ENCODE results near the gene PTGES3L. TPM values are rescaled to one million over a fixed set of nuclear protein-coding genes. Genes with fewer than 3 reads are reported as not detected.
"Not testable (repeated sequence)": the region's sequence is repeated elsewhere in the genome, so short reads cannot be mapped to it uniquely, and the experiment has no call there.

PTGES3L gene
- polyA plus RNA-seq, 1 donor (not counting 4 experiments of a cell fraction or from before 2014, with no cell fraction given) = 0.37 TPM

DNA sequence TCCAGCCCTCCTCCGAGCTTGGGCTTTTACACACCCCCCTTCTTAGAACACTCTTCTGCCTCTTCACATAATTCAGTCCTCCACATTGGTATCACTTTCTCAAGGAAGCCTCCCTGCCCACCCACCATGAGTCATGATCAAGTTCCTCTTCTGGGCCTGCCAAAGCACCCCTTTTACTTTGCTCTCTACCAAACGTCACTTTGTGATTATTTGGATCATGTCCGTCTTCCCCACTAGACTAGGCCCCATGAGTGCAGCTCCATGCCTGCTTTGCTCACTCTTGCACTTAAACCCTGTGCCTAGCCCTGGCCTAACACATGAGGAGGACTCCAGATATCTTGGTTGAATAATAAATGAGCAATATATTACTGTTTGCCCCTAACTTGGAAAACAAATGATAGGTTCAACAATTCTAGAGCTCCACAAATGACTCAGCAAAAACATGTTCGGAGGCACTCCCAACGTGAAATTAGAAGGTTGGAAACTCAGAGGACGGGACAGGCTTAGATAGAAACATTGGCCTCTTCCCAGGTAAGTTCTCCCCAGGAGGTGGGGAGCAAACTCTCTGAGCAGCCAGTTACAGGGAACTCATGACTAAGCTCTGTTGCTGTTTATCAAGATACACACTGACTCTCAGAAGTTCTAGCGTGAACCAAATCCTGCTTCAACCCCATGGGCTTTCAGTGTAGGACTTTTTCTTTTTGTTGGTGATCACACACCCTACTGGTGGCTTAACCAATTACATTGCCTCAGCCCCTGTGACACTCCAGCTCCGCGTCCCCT lies 51.0 kb downstream of the PTGES3L start:
- TF ChIP-seq EZH2 (IDR thresholded peaks at IDR 0.05; ENCODE audit: low read length) = no peak
- TF ChIP-seq, protein P1, sequence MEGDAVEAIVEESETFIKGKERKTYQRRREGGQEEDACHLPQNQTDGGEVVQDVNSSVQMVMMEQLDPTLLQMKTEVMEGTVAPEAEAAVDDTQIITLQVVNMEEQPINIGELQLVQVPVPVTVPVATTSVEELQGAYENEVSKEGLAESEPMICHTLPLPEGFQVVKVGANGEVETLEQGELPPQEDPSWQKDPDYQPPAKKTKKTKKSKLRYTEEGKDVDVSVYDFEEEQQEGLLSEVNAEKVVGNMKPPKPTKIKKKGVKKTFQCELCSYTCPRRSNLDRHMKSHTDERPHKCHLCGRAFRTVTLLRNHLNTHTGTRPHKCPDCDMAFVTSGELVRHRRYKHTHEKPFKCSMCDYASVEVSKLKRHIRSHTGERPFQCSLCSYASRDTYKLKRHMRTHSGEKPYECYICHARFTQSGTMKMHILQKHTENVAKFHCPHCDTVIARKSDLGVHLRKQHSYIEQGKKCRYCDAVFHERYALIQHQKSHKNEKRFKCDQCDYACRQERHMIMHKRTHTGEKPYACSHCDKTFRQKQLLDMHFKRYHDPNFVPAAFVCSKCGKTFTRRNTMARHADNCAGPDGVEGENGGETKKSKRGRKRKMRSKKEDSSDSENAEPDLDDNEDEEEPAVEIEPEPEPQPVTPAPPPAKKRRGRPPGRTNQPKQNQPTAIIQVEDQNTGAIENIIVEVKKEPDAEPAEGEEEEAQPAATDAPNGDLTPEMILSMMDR (optimal IDR thresholded peaks at IDR 0.05 in 1 of 3, IDR thresholded peaks at IDR 0.05 in 1 of 3, conservative IDR thresholded peaks at IDR 0.05 in 1 of 3; ENCODE audit: extremely low read depth in 1 of 3, insufficient read depth in 2 of 3, low read length in 3 of 3) = peak; percentile 48 to 69 (median 54)
- FAIRE-seq (no peak), DNase-seq (ENCODE audit: low read depth, low spot score) (peak; percentile 32)
- Histone ChIP-seq H3K36me3 (ENCODE audit: control insufficient read depth in 2 of 2, extremely low read depth in 1 of 2, insufficient read depth in 2 of 2, low read length in 2 of 2) (no peaks in the 10 kb centered on the region), H3K27ac (ENCODE audit: control insufficient read depth, insufficient read depth, low read length) (peak overlapping the region; percentile 42), H3K4me2 (ENCODE audit: control insufficient read depth, extremely low read depth, insufficient read depth, low read depth, low read length) (peak overlapping the region; percentile 17), H3K27me3 (ENCODE audit: control insufficient read depth, extremely low read depth, insufficient read depth, low read length) (no peaks in the 10 kb centered on the region), H2AFZ (ENCODE audit: control insufficient read depth, low read length) (peak overlapping the region; percentile 40), H3K9ac (ENCODE audit: control insufficient read depth, extremely low read depth, insufficient read depth, low read length) (no peak overlapping the region), H3K9me3 (ENCODE audit: control insufficient read depth, low read depth, low read length) (no peaks in the 10 kb centered on the region), H3K4me3 (ENCODE audit: control insufficient read depth in 2 of 3, extremely low read depth in 1 of 3, insufficient read depth in 2 of 3, low read depth in 1 of 3, low read length in 3 of 3) (no peak overlapping the region), H3K4me1 (ENCODE audit: control insufficient read depth, extremely low read depth, insufficient read depth, low read length) (peaks cover 7% of the 10 kb centered on the region), H3K9me1 (ENCODE audit: control insufficient read depth, extremely low read depth, insufficient read depth, low read length) (no peaks in the 10 kb centered on the region), H4K20me1 (ENCODE audit: control insufficient read depth, extremely low read depth, insufficient read depth, low read length) (no peaks in the 10 kb centered on the region), H3K79me2 (ENCODE audit: control insufficient read depth, insufficient read depth, low read length) (no peaks in the 10 kb centered on the region)
- dilution Hi-C loops (cut with MboI; ENCODE audit: extremely low pct_ligation_motif_present, low sequenced_read_pairs) = loop anchor here (25.0 kb wide), 1 partner anchor 92 kb away; the partner anchor contains the start of genes AOC2 and PSME3

GRCh38 chr17:42924891-42925290 lies 55.0 kb downstream of the PTGES3L start:
- Histone ChIP-seq H3K9ac (ENCODE audit: control insufficient read depth, extremely low read depth, insufficient read depth, low read length) (no peak overlapping the region), H3K4me1 (ENCODE audit: control insufficient read depth, extremely low read depth, insufficient read depth, low read length) (peaks cover 7% of the 10 kb centered on the region), H3K79me2 (ENCODE audit: control insufficient read depth, insufficient read depth, low read length) (no peaks in the 10 kb centered on the region), H3K4me3 (ENCODE audit: control insufficient read depth in 2 of 3, extremely low read depth in 1 of 3, insufficient read depth in 2 of 3, low read depth in 1 of 3, low read length in 3 of 3) (no peak overlapping the region), H3K36me3 (ENCODE audit: control insufficient read depth in 2 of 2, extremely low read depth in 1 of 2, insufficient read depth in 2 of 2, low read length in 2 of 2) (no peaks in the 10 kb centered on the region), H2AFZ (ENCODE audit: control insufficient read depth, low read length) (no peak overlapping the region), H3K27me3 (ENCODE audit: control insufficient read depth, extremely low read depth, insufficient read depth, low read length) (no peaks in the 10 kb centered on the region), H3K9me1 (ENCODE audit: control insufficient read depth, extremely low read depth, insufficient read depth, low read length) (no peaks in the 10 kb centered on the region), H4K20me1 (ENCODE audit: control insufficient read depth, extremely low read depth, insufficient read depth, low read length) (no peaks in the 10 kb centered on the region), H3K27ac (ENCODE audit: control insufficient read depth, insufficient read depth, low read length) (no peak overlapping the region), H3K9me3 (ENCODE audit: control insufficient read depth, low read depth, low read length) (no peaks in the 10 kb centered on the region), H3K4me2 (ENCODE audit: control insufficient read depth, extremely low read depth, insufficient read depth, low read depth, low read length) (no peak overlapping the region)
- FAIRE-seq (no peak), DNase-seq (ENCODE audit: low read depth, low spot score) (no peak)
- dilution Hi-C loops (cut with MboI; ENCODE audit: extremely low pct_ligation_motif_present, low sequenced_read_pairs) = loop anchor here (25.0 kb wide), 1 partner anchor 88 kb away; the partner anchor contains the start of genes AOC2 and PSME3
- no peak for TF ChIP-seq EZH2 (IDR thresholded peaks at IDR 0.05; ENCODE audit: low read length)
- TF ChIP-seq, protein P1 (optimal IDR thresholded peaks at IDR 0.05 in 1 of 3, IDR thresholded peaks at IDR 0.05 in 1 of 3, conservative IDR thresholded peaks at IDR 0.05 in 1 of 3; ENCODE audit: extremely low read depth in 1 of 3, insufficient read depth in 2 of 3, low read length in 3 of 3) = no peak

- H3K4me2 ChIP-seq (ENCODE audit: control insufficient read depth, extremely low read depth, insufficient read depth, low read depth, low read length); H3K4me1 ChIP-seq (ENCODE audit: control insufficient read depth, extremely low read depth, insufficient read depth, low read length); H3K9me3 ChIP-seq (ENCODE audit: control insufficient read depth, low read depth, low read length); H3K4me3 ChIP-seq (ENCODE audit: control insufficient read depth in 2 of 3, extremely low read depth in 1 of 3, insufficient read depth in 2 of 3, low read depth in 1 of 3, low read length in 3 of 3); dilution Hi-C loops (cut with MboI; ENCODE audit: extremely low pct_ligation_motif_present, low sequenced_read_pairs); H4K20me1 ChIP-seq (ENCODE audit: control insufficient read depth, extremely low read depth, insufficient read depth, low read length); H3K27me3 ChIP-seq (ENCODE audit: control insufficient read depth, extremely low read depth, insufficient read depth, low read length); DNase-seq (ENCODE audit: low read depth, low spot score); H3K9me1 ChIP-seq (ENCODE audit: control insufficient read depth, extremely low read depth, insufficient read depth, low read length); H3K27ac ChIP-seq (ENCODE audit: control insufficient read depth, insufficient read depth, low read length); H3K79me2 ChIP-seq (ENCODE audit: control insufficient read depth, insufficient read depth, low read length); H3K36me3 ChIP-seq (ENCODE audit: control insufficient read depth in 2 of 2, extremely low read depth in 1 of 2, insufficient read depth in 2 of 2, low read length in 2 of 2); FAIRE-seq; H3K9ac ChIP-seq (ENCODE audit: control insufficient read depth, extremely low read depth, insufficient read depth, low read length); H2AFZ ChIP-seq (ENCODE audit: control insufficient read depth, low read length): not testable (repeated sequence)
Measured at GRCh38 chr17:42923472-42923871, 56.4 kb downstream of the PTGES3L start.
